Measurements from ENCODE around the gene COL15A1. TPM values are rescaled to one million over a fixed set of nuclear protein-coding genes. Genes with fewer than 3 reads are reported as not detected.

The COL15A1 gene
- total RNA-seq, 1 experiment from 2014 or later, result not detected

DNA sequence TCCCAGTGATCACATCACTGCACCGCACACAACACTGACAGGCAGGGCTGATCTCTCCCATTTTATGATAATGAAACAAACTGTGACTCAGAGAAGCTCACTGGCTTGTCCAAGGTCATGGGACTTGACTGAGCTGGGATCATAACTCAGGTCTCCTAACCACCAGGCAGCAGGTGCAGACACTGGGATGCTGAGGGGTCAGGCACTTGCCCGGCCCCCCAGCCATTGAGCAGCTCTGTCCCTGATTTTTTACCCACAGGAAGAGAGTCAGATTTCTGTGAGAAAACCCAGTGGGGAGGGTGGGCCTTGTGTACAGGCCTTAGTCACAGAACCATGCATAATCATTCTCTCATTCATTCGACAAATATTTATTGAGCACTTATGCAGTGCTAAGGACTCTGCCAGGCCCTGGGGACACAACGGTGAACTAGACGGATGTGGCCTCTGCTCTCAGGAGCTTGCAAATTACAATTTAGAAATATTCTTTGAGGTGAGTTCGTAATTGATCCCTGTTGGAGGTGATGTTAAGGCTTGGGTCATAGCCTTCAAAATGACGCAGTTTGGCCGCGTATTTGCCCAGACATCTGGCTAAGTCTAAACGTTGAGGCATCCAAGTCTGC is 106.7 kb downstream of the COL15A1 start:
- H3K27me3 Mint-ChIP-seq (ENCODE audit: insufficient read depth, unreplicated experiment), result no peaks in the 10 kb centered on the region
- intact Hi-C loops (cut with micrococcal nuclease), result no loop called here

DNA sequence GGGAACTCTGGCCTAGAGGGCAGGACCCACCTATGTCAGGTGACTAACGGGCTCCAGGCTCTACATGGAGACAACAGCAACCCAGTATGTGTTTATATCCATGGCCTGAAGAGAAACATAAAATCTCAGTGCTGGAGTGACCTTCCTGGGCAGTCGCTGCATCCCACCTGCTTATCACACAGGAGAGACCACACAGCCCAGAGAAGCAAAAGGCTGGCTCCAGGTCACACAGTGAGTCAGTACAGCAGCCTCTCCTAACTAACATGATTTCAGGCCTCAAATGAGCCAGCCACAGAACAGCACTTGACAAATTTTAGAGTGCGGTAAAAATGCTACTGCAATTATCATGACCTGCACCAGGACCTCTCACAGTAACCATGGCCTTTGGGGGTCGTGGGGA is 107.2 kb downstream of the COL15A1 start:
- ChIA-PET CTCF (interaction anchor here (1.2 kb wide), 1 partner anchor 53 kb away, joined by 3 read pairs; no protein-coding TSS in a partner anchor), POLR2A (no interaction called here)
- Mint-ChIP-seq H3K27me3 (ENCODE audit: insufficient read depth, unreplicated experiment) (no peaks in the 10 kb centered on the region), H3K27ac (ENCODE audit: low read depth, unreplicated experiment) (no peak overlapping the region), H3K36me3 (ENCODE audit: insufficient read depth, unreplicated experiment) (no peaks in the 10 kb centered on the region), H3K9me3 (ENCODE audit: unreplicated experiment) (peaks cover 8% of the 10 kb centered on the region), H3K4me1 (ENCODE audit: insufficient read depth, unreplicated experiment) (no peaks in the 10 kb centered on the region), H3K4me3 (ENCODE audit: unreplicated experiment) (no peak overlapping the region)
- TF ChIP-seq, protein P1, sequence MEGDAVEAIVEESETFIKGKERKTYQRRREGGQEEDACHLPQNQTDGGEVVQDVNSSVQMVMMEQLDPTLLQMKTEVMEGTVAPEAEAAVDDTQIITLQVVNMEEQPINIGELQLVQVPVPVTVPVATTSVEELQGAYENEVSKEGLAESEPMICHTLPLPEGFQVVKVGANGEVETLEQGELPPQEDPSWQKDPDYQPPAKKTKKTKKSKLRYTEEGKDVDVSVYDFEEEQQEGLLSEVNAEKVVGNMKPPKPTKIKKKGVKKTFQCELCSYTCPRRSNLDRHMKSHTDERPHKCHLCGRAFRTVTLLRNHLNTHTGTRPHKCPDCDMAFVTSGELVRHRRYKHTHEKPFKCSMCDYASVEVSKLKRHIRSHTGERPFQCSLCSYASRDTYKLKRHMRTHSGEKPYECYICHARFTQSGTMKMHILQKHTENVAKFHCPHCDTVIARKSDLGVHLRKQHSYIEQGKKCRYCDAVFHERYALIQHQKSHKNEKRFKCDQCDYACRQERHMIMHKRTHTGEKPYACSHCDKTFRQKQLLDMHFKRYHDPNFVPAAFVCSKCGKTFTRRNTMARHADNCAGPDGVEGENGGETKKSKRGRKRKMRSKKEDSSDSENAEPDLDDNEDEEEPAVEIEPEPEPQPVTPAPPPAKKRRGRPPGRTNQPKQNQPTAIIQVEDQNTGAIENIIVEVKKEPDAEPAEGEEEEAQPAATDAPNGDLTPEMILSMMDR (IDR thresholded peaks at IDR 0.05; ENCODE audit: unreplicated experiment), result no peak
- no TSS peak for BruUV-seq (replicated peaks)
- intact Hi-C loops (cut with micrococcal nuclease), result no loop called here
- DNase-seq (ENCODE audit: unreplicated experiment), result no peak

More for the DNA sequence above, 106.7 kb downstream of the COL15A1 start:
- no peak for DNase-seq (ENCODE audit: unreplicated experiment)
- Mint-ChIP-seq H3K27ac (ENCODE audit: low read depth, unreplicated experiment) (no peak overlapping the region), H3K36me3 (ENCODE audit: insufficient read depth, unreplicated experiment) (no peaks in the 10 kb centered on the region), H3K4me3 (ENCODE audit: unreplicated experiment) (no peak overlapping the region), H3K4me1 (ENCODE audit: insufficient read depth, unreplicated experiment) (no peaks in the 10 kb centered on the region), H3K9me3 (ENCODE audit: unreplicated experiment) (peaks cover 3% of the 10 kb centered on the region)
- ChIA-PET POLR2A (no interaction called here), CTCF (interaction anchor here (0.6 to 1.2 kb wide), 2 partner anchors 16 to 54 kb away, joined by 3 read pairs; no protein-coding TSS in a partner anchor)
- TF ChIP-seq, protein P1 (IDR thresholded peaks at IDR 0.05; ENCODE audit: unreplicated experiment), result no peak
- BruUV-seq (replicated peaks), result no TSS peak

DNA sequence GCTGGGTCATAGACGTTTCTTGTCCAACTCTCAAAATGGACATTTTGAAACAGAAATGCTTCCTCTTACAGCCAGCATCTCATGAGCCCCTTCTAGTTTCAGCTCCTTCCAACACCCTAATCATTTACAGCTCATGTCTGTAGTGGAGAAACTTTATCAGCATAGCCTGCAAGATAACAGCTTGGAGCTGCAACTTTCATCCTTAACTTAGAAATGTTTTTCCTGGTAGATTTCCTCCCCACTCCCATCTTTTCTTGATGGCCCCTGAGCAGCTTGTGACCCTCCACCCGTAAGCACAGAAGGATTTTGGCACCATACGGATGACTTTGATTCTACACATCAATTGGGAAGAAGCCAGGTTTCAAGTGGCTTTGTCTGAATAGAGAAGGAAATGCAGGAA is 107.7 kb downstream of the COL15A1 start:
- no peaks in the 10 kb centered on the region for H3K4me1 Mint-ChIP-seq (ENCODE audit: insufficient read depth, unreplicated experiment)
- no peaks in the 10 kb centered on the region for H3K27me3 Mint-ChIP-seq (ENCODE audit: insufficient read depth, unreplicated experiment)
- no peak overlapping the region for H3K27ac Mint-ChIP-seq (ENCODE audit: low read depth, unreplicated experiment)
- POLR2A ChIA-PET, result no interaction called here
- no peak overlapping the region for H3K4me3 Mint-ChIP-seq (ENCODE audit: unreplicated experiment)
- no TSS peak for BruUV-seq (replicated peaks)
- TF ChIP-seq, protein P1 (IDR thresholded peaks at IDR 0.05; ENCODE audit: unreplicated experiment), result no peak
- CTCF ChIA-PET, result interaction anchor here (0.6 to 0.7 kb wide), 2 partner anchors 754 to 1127 kb away, joined by 3 read pairs; no protein-coding TSS in a partner anchor
- intact Hi-C loops (cut with micrococcal nuclease), result no loop called here
- H3K9me3 Mint-ChIP-seq (ENCODE audit: unreplicated experiment), result peaks cover 8% of the 10 kb centered on the region
- no peaks in the 10 kb centered on the region for H3K36me3 Mint-ChIP-seq (ENCODE audit: insufficient read depth, unreplicated experiment)
- no peak for DNase-seq (ENCODE audit: unreplicated experiment)

DNA sequence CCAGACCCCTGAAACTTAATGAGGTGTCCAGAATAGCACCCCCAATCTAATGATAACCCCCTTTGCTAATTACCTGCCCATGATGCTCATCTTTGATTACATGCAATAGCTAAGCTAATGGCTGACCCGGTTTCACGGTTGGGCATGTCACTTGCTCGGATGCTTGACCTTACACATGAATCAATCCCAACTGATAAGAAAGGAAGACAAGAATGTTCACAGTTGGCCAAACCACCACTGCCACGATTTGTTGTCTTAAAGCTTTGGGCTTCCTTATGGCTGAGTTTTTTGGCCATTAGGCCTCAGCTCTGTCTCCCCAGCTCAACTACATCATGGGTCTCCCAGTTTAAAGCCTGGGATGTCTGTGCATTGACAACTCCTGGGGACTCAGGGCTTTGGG is 108.1 kb downstream of the COL15A1 start:
- Mint-ChIP-seq H3K4me3 (ENCODE audit: unreplicated experiment) (no peak overlapping the region), H3K4me1 (ENCODE audit: insufficient read depth, unreplicated experiment) (no peaks in the 10 kb centered on the region), H3K27ac (ENCODE audit: low read depth, unreplicated experiment) (no peak overlapping the region), H3K27me3 (ENCODE audit: insufficient read depth, unreplicated experiment) (no peaks in the 10 kb centered on the region), H3K9me3 (ENCODE audit: unreplicated experiment) (peaks cover 8% of the 10 kb centered on the region), H3K36me3 (ENCODE audit: insufficient read depth, unreplicated experiment) (no peaks in the 10 kb centered on the region)
- CTCF ChIA-PET, result interaction anchor here (0.6 to 0.7 kb wide), 2 partner anchors 754 to 1128 kb away, joined by 3 read pairs; no protein-coding TSS in a partner anchor
- POLR2A ChIA-PET, result no interaction called here
- TF ChIP-seq, protein P1 (IDR thresholded peaks at IDR 0.05; ENCODE audit: unreplicated experiment), result no peak
- no TSS peak for BruUV-seq (replicated peaks)
- intact Hi-C loops (cut with micrococcal nuclease), result no loop called here
- no peak for DNase-seq (ENCODE audit: unreplicated experiment)

Data from MCF 10A (cell line).